Stomach (tissue), 4 donors: ENCODE measurements around the gene AATF.

Experiments
- EP300 ChIP-seq: sonication (generic); formaldehyde crosslinking; IDR thresholded peaks from one replicate; pipeline ENCODE4 v1.6.1; 2017; ENCODE audit warnings: antibody characterized with exemption
- POLR2A ChIP-seq, 4 donors: fragments of 450-650 bp; IDR thresholded peaks; one replicate each; pipeline ENCODE4 v1.6.1; 2016; ENCODE audit warnings: antibody characterized with exemption in 4 of 4, control low read depth in 2 of 4, mild to moderate bottlenecking in 1 of 4, moderate library complexity in 1 of 4
- POLR2AphosphoS5 ChIP-seq, 3 donors: sonication (generic); formaldehyde crosslinking; IDR thresholded peaks; one replicate each; pipeline ENCODE4 v1.6.1; 2016; ENCODE audit warnings: antibody characterized with exemption in 3 of 3
- TF ChIP-seq, protein P1 (sequence below), 7 experiments: fragments of 450-650 bp in 4 of 7; fragments of 200-600 bp in 3 of 7; sonication (generic) in 3 of 7; IDR thresholded peaks; one replicate each; pipeline ENCODE4 v1.5.1; 2016 to 2019; ENCODE audit warnings: antibody characterized with exemption in 7 of 7, control low read depth in 2 of 7, mild to moderate bottlenecking in 1 of 7

DNA sequence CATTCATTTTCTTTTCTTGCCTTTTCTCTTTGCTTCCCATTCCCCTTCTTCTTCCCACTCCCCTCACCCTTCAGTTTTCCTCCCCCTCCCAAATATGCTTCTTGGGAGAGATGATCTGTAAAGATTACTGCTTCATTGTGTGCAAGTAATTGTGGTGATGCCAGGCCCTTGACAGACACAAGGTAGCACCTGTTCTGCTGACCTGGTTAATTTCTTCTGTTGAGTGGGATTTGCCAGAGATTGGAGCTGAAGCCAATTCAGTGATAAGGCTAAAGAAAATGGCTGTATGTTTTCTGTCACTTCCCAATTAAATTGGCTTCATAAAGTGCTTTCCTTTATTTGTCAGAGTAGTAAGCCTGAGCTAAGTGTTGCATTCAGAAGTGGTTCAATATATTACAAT lies 44.5 kb downstream of the AATF start:
- TF ChIP-seq, protein P1, sequence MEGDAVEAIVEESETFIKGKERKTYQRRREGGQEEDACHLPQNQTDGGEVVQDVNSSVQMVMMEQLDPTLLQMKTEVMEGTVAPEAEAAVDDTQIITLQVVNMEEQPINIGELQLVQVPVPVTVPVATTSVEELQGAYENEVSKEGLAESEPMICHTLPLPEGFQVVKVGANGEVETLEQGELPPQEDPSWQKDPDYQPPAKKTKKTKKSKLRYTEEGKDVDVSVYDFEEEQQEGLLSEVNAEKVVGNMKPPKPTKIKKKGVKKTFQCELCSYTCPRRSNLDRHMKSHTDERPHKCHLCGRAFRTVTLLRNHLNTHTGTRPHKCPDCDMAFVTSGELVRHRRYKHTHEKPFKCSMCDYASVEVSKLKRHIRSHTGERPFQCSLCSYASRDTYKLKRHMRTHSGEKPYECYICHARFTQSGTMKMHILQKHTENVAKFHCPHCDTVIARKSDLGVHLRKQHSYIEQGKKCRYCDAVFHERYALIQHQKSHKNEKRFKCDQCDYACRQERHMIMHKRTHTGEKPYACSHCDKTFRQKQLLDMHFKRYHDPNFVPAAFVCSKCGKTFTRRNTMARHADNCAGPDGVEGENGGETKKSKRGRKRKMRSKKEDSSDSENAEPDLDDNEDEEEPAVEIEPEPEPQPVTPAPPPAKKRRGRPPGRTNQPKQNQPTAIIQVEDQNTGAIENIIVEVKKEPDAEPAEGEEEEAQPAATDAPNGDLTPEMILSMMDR (IDR thresholded peaks at IDR 0.05): no peak
- TF ChIP-seq POLR2A (IDR thresholded peaks at IDR 0.05): no peak
- TF ChIP-seq EP300: no peak
- no peak for TF ChIP-seq POLR2AphosphoS5 (IDR thresholded peaks at IDR 0.05)
